HG03196 (cell line): ENCODE results near the gene IL36G.

Experiments
- ATAC-seq: cut with Tn5 transposase; IDR thresholded peaks from one replicate; pipeline ENCODE4 v1.9.1; 2021; ENCODE audit not compliant: unreplicated experiment

IL36G gene

GRCh38 chr2:112972423-112973086 lies 5.3 kb upstream of the IL36G start:
- no peak for ATAC-seq

- no peak for ATAC-seq
These were observed 4.7 kb upstream of the IL36G start for GRCh38 chr2:112973156-112973555.

- ATAC-seq = no peak
These were observed 1.9 kb downstream of the IL36G start for GRCh38 chr2:112979731-112980130.

GRCh38 chr2:112980537-112980936 lies 2.7 kb downstream of the IL36G start:
- no peak for ATAC-seq

GRCh38 chr2:112985090-112985489 lies 7.3 kb downstream of the IL36G start:
- ATAC-seq = no peak

- ATAC-seq = no peak
These were observed 11.8 kb downstream of the IL36G start for GRCh38 chr2:112989611-112990010.

- ATAC-seq = no peak
These were observed 16.0 kb downstream of the IL36G start for GRCh38 chr2:112993831-112994230.

- ATAC-seq = no peak
These were observed 16.8 kb downstream of the IL36G start for GRCh38 chr2:112994648-112995047.

- no peak for ATAC-seq
These were observed 17.6 kb downstream of the IL36G start for GRCh38 chr2:112995346-112995920.

GRCh38 chr2:112996635-112997034 lies 18.8 kb downstream of the IL36G start:
- no peak for ATAC-seq

- no peak for ATAC-seq
These were observed 19.3 kb downstream of the IL36G start for GRCh38 chr2:112997151-112997550.

GRCh38 chr2:113000436-113000835 lies 22.6 kb downstream of the IL36G start:
- ATAC-seq = no peak

- no peak for ATAC-seq
These were observed 24.9 kb downstream of the IL36G start for GRCh38 chr2:113002677-113003076.

- no peak for ATAC-seq
These were observed 27.3 kb downstream of the IL36G start, which contains the start of gene IL36A for GRCh38 chr2:113005030-113005509. TSS of gene IL36A (plus strand) at chr2:113005459. CDS start at chr2:113005872, 413 bp downstream.

- ATAC-seq = no peak
These were observed 29.4 kb downstream of the IL36G start for GRCh38 chr2:113007250-113007649.

- ATAC-seq = no peak
These were observed 31.8 kb downstream of the IL36G start for GRCh38 chr2:113009622-113010021.

- no peak for ATAC-seq
These were observed 32.3 kb downstream of the IL36G start for GRCh38 chr2:113010088-113010487.

- no peak for ATAC-seq
These were observed 33.3 kb downstream of the IL36G start for GRCh38 chr2:113011108-113011507.

- no peak for ATAC-seq
These were observed 34.9 kb downstream of the IL36G start for GRCh38 chr2:113012436-113013335.

GRCh38 chr2:113013336-113013661 lies 35.5 kb downstream of the IL36G start:
- ATAC-seq = no peak

GRCh38 chr2:113014067-113014466 lies 36.3 kb downstream of the IL36G start:
- ATAC-seq = no peak

- no peak for ATAC-seq
These were observed 37.2 kb downstream of the IL36G start for GRCh38 chr2:113015042-113015441.
